ENCODE data around the gene RTF1.

- TF ChIP-seq CTCF (IDR thresholded peaks at IDR 0.05), result no peak
- TF ChIP-seq HDAC2 (IDR thresholded peaks at IDR 0.05), result no peak
- TF ChIP-seq MAZ (IDR thresholded peaks at IDR 0.05; ENCODE audit: borderline replicate concordance, low read depth, low read length), result no peak
- TF ChIP-seq HOXB13 (CRISPR knock-in tag; IDR thresholded peaks at IDR 0.05; ENCODE audit: low read depth), result no peak
- TF ChIP-seq GATA3 (IDR thresholded peaks at IDR 0.05; ENCODE audit: borderline replicate concordance), result no peak
- no peak for TF ChIP-seq USF2 (IDR thresholded peaks at IDR 0.05)
- no peak for TF ChIP-seq POLR2AphosphoS2 (conservative IDR thresholded peaks at IDR 0.05; ENCODE audit: low read length)
- TF ChIP-seq SREBF2 (IDR thresholded peaks at IDR 0.05), result no peak
- TF ChIP-seq ELK1 (IDR thresholded peaks at IDR 0.05; ENCODE audit: low read depth, low read length), result no peak
- TF ChIP-seq, protein P1, sequence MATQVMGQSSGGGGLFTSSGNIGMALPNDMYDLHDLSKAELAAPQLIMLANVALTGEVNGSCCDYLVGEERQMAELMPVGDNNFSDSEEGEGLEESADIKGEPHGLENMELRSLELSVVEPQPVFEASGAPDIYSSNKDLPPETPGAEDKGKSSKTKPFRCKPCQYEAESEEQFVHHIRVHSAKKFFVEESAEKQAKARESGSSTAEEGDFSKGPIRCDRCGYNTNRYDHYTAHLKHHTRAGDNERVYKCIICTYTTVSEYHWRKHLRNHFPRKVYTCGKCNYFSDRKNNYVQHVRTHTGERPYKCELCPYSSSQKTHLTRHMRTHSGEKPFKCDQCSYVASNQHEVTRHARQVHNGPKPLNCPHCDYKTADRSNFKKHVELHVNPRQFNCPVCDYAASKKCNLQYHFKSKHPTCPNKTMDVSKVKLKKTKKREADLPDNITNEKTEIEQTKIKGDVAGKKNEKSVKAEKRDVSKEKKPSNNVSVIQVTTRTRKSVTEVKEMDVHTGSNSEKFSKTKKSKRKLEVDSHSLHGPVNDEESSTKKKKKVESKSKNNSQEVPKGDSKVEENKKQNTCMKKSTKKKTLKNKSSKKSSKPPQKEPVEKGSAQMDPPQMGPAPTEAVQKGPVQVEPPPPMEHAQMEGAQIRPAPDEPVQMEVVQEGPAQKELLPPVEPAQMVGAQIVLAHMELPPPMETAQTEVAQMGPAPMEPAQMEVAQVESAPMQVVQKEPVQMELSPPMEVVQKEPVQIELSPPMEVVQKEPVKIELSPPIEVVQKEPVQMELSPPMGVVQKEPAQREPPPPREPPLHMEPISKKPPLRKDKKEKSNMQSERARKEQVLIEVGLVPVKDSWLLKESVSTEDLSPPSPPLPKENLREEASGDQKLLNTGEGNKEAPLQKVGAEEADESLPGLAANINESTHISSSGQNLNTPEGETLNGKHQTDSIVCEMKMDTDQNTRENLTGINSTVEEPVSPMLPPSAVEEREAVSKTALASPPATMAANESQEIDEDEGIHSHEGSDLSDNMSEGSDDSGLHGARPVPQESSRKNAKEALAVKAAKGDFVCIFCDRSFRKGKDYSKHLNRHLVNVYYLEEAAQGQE (IDR thresholded peaks at IDR 0.05), result no peak
- TF ChIP-seq EP300 (IDR thresholded peaks at IDR 0.05), result no peak
- TF ChIP-seq ZNF302 (CRISPR knock-in tag; IDR thresholded peaks at IDR 0.05), result no peak
- no peak for TF ChIP-seq NFE2L2 (conservative IDR thresholded peaks at IDR 0.05; ENCODE audit: low read length)
- TF ChIP-seq PBX3 (IDR thresholded peaks at IDR 0.05), result no peak
Observed at GRCh38 chr15:41512940-41513505, 96.1 kb downstream of the RTF1 start.

Data from A549 (cell line).